ENCODE measurements around the gene PRR5L.

The PRR5L gene

DNA sequence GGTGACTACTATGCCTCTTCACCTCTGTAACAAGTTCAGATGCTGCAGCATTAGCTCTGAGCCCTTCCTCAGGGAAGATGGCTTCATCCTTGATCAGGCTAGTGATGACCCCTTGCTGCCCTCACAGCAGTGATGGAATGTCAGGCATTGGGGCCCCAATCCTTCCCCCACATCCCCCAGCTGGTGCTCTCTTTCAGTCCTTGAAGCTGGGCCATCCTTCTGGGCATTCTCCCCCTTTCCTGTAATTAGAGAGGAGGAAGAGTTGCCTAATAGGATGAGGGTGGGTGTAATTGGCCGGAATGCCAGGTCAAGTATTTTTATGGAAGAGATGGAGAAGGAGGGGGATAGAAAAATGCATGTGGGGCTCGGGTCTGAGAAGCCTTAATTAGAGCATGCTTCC, 151.4 kb downstream of the PRR5L start:
- DNase-seq, result no peak

GRCh38 chr11:36447947-36448346, 151.9 kb downstream of the PRR5L start:
- DNase-seq, result no peak

- no peak for DNase-seq
These were observed 153.5 kb downstream of the PRR5L start for GRCh38 chr11:36449561-36450096.

- no peak for DNase-seq
These were observed 154.1 kb downstream of the PRR5L start for GRCh38 chr11:36450110-36450572.

- DNase-seq, result no peak
These were observed 155.0 kb downstream of the PRR5L start for GRCh38 chr11:36451045-36451444.

- DNase-seq, result no peak
These were observed 155.6 kb downstream of the PRR5L start for GRCh38 chr11:36451681-36452080.

- DNase-seq, result no peak
These were observed 156.3 kb downstream of the PRR5L start for GRCh38 chr11:36452236-36452940.

- DNase-seq, result no peak
These were observed 156.9 kb downstream of the PRR5L start for GRCh38 chr11:36452961-36453360.

- DNase-seq, result no peak
These were observed 157.6 kb downstream of the PRR5L start for GRCh38 chr11:36453678-36454077.

GRCh38 chr11:36454551-36454940, 158.5 kb downstream of the PRR5L start:
- DNase-seq, result no peak

DNA sequence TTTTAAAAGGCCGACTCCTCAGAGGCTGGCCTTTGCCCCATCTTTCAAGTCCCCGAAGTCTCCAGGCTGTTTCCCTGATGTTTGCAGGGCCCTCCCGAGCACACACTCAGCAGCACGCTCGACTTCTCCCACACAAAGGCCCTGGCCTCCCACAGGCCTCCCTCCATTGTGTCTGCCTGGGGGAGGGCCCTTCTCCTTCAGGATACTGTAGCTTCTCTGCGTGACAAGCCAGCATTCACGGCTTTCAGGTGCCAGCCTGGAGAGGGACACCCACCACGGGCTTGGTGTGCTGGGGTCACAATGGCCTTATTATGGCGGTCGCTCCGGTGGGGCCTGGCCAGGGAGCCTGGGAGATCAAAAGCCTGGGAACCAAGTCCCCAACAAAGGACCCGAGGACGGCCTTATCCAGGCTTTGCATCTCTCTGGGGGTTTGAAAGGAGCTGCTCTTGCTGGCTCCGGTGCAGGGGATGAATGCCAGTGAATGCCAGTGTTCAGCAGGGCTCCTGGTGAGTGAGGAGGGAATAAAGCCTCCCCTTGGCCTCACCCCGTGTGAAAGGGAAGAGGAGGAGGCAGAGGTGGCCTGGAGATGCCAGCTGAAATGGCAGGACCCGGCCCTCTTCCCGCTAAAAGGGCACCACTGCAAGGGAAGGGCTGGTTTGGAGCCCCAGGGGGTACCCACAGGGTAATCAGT, 159.0 kb downstream of the PRR5L start:
- DNase-seq, result no peak

GRCh38 chr11:36455658-36456111, 159.6 kb downstream of the PRR5L start:
- peak; percentile 88 for DNase-seq

- DNase-seq, result no peak
These were observed 160.1 kb downstream of the PRR5L start for GRCh38 chr11:36456156-36456555.

- no peak for DNase-seq
These were observed 162.2 kb downstream of the PRR5L start for GRCh38 chr11:36458129-36458915.

DNA sequence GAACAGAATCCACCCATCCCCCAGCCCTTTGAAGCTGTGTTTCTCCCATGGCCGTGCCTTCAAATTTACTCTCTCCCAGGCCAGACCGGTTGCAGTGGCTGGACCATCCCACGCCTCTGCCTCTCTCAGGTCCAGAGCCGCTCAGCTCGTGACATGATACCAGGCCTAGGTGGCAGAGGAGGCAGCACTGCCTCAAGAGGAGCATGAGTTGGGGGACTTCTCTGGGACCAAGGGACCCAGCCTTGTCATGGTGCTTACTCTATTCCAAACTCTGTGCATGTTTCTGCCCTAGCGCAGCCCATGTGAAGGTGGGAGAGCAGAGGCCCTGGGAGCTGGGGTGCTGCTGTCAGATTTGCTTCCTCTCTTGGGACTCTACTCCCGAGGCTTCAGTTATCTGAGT, 163.0 kb downstream of the PRR5L start:
- DNase-seq, result no peak

DNA sequence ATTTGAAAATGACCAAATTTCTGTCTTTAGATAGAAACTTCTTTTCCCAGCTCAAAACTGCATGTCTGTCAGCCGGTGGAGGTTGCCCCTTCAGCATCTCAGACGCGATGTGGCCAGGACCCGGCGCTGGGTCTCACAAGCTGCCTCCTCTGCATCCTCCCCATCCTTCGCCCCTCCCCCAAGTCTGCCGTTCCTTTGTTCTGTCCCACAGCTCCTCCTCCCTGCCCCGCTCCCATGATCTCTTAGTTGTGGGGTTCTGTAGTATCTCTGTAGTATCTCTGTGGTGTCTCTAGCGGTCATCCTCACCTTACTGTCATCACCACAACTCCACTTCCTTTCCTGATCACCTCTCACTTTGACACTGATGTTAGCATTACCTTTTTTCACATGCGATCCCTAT, 164.1 kb downstream of the PRR5L start:
- DNase-seq, result no peak

GRCh38 chr11:36462321-36462720, 166.2 kb downstream of the PRR5L start:
- no peak for DNase-seq

- no peak for DNase-seq
These were observed 167.7 kb downstream of the PRR5L start for GRCh38 chr11:36463781-36464180.

DNA sequence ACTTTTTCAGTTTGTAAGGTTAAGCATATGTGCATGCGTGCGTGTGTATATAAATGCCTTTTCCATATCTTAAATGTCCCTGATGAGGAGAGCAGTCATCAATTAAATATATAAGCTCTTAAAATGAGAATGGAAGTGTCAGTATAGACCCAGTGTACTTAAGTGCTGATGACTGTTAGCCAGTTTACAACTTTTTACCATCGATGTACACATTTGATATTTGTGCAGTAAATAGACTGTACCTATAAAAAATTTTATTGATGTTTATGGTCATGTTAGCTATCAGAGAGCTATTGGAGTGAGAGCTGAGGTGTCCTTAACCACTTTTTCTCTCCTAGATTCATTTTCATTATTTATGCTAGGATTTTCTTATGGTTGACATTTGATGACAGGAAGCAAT, 168.6 kb downstream of the PRR5L start:
- DNase-seq, result no peak

GRCh38 chr11:36465449-36466163, 169.5 kb downstream of the PRR5L start:
- DNase-seq, result no peak

DNA sequence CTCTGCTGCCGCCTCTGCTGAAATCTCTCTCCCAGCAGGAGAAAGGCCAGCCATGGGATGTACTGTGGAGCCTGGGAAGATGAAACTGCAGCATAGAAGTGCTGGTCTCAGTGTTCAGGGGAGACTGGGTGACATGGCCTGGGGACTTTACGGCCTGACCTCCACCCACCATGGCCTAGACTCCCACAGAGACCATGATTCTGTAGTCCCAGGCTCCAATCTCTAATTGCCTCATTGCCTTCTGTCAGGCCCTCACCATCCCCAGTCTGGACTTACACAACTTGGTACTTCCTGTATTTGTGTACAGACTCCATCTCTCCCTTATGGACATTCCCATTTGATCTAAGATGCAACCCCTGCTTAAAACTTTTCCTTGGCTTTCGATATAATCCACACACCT, 170.9 kb downstream of the PRR5L start:
- no peak for DNase-seq

DNA sequence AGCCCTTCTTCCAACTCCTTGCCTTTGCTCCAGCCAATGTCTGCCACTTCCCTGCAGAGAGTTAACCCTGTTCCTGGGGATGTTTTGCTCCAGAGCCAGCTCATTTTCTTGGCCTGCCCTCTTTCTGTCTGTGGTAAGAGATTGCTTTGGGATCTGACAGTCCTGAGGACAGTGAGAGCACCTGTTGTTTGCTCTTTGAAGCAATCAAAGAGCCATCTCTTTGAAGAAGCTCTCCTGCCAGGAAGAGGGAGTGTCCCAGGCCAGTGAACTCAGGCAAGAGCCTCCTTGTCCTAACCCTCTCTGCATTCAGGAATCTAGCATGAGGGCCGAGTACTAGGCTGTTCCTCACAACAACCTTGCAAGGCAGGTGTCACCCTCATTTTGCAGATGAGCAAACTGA, 171.8 kb downstream of the PRR5L start:
- no peak for DNase-seq

DNA sequence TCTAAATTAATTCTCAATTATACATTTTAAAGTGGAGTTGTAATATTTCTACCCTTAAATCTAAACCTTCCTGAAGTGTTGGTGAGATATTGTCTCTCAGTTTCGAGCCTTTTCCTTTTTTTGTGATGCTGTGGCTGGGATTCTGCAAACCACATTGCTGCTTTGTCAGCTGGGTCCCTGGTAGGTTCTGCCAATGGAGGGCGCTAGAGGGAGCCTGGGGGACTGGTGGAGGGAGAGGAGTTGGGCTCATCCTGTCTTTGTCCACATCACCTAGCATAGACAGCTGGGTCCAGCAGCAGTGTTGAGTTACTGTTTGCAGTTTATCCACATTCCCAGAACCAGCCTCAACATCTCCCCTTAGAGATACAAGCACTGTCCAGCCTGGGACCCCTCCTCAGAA, 173.0 kb downstream of the PRR5L start:
- DNase-seq, result no peak
